Activated T-helper 1 cell treated with anti-CD3 and anti-CD28 coated beads, Interleukin-2, amount 50 U/mL, for 16 hours (primary cell): ENCODE data around the gene ALDH1B1.

Source experiments
- DNase-seq, 2 donors: peaks; one replicate each; pipeline ENCODE4 v3.0.0-alpha.2; 2020; ENCODE audit warnings: low read depth in 1 of 2, low spot score in 1 of 2

ALDH1B1 gene

DNA sequence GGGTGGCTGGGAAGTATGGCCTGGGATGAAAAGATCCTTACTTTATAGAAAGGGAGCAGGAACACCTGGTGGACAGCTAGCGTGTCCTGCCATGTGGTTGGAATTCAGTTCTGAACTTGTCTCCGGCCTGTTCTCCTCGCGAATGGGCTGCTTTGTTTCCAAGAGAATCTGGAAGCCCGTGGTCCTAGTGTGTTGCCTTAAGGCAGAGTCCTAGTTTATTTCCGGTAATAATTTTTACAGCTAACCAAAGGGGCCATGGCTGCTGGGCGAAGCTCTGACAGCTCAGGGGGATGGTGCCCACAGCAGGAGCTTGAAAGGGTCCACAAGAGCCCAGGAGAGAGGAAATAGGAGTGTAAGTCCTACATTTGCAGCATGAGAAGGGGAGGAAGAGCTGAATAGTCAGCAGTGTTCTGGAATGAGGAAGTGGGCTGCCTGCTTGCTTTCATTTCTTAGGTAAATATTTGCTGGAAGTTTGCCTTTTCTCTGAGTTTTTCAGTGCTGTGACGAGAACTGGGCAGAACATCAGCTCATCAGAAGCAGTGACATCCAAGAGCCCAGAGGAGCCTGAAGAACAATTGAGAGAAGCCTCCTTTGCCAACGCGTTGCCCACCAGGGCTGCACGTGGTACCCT is 44.8 kb downstream of the ALDH1B1 start:
- DNase-seq, result no peak

DNA sequence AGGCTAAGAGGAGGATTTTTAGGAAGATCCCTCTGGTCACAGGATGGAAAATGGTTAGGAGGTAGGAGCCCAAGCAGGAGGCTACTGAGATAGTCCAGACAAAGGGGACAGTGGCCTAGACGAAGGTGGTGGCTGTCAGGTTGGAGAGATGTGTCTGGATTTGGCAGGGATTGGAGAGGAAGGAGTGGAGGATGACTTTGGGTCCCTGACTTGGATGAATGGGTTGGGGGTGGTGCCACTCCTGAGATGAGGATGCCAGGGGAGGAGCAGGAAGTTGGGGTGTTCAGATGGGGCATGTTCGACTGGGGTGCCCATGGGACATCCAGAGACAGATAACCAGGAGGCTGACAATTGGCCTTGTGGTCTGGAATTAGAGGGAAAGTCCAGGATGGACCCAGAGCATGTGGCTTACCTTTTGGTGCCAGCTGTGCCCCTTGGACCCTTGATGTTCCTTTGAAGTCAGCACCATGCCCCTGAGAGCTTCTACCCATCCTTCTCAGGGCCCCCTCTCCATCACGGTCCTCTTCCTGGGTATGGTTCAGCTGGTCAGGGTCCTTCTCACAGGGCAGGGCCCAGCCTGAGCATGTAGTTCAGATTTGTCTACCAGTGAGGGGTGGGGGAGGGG is 46.9 kb downstream of the ALDH1B1 start:
- DNase-seq, result no peak

- DNase-seq, result no peak
Observed at GRCh38 chr9:38439916-38440301, 47.4 kb downstream of the ALDH1B1 start.

- no peak for DNase-seq
Observed at GRCh38 chr9:38440516-38440915, 48.0 kb downstream of the ALDH1B1 start.

DNA sequence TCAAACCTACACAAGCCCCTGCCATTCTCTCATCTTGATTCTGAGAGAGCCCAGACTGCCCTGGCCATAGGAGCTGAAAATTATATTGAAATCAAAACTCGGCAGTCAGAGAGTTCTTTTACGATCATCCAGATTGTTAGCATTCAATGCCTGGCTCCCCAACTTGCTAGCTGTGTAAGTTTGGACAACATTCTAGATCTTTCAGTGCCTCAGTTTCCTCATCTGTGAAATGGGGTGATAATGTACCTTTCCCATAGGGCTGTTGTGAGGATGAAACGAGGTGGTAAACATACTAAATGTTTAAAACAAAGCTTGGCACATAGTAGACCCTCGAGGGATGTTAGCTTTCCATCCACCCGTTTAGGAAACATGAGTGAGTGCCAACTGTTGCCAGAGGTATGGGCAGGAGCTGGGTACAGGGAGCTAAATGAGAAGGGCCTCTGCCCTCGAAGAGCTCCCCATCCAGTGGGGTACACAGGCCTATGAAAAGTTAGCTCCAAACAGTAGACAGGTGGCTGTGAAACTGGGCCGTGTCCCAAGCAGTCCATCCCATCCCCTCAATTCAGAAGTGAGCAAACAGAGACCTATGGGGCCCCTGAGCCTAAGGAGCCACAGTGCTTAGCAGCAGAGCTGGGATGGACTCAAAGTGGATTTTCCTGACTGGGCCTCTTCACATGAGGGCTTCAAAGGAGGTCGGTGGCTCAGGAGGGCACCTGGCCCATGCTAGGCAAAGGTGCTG is 49.0 kb downstream of the ALDH1B1 start:
- no peak for DNase-seq

GRCh38 chr9:38442473-38443096 is 50.1 kb downstream of the ALDH1B1 start:
- DNase-seq, result no peak

GRCh38 chr9:38443181-38443580 is 50.7 kb downstream of the ALDH1B1 start:
- DNase-seq, result no peak

- no peak for DNase-seq
Observed at GRCh38 chr9:38443597-38443996, 51.1 kb downstream of the ALDH1B1 start.

DNA sequence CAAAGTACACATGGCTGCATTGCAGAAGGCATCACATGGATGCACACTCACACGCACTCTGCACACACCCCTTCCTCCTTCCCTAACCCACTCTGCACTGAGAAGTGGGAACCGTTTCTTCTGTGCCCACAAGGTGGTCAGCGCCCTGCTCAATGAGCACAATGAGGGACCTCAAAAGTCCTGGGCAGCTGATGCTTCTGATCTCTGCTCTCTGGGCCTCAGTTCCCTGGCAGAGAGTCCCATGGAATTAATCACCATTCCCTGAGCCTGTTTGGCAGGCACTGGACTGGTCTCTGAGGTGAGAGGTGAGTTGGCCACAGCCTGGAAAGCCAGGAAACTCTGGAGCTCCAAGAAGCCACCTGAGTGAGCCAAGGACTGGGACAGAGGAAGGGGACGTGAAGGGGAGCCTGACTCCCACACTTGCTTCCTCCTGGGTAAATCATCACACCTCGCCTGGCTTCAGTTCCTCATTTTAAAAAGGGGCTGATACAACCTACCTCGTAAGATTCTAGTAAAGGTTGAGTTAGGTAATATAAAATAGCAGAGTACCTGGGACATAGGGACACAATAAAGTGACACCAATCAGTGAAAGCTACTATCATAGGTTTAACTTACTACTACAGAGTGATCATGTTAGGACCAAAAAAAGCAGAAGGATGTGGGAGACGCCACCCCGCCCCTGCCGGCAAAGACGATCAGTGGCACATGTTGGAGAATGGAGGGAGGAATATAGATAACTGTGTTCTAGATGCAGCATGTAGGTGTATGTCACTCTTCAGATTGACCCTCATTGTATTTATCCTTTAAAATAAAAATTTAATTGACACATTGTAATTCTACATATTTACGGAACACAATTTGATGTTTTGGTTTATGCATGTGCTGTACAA is 52.9 kb downstream of the ALDH1B1 start:
- no peak for DNase-seq

- no peak for DNase-seq
Observed at GRCh38 chr9:38447703-38448102, 55.2 kb downstream of the ALDH1B1 start.
